DLD1 (cell line): ENCODE results near the gene SKAP2.

ENCODE experiments used
- in situ Hi-C: cut with HindIII; loops from 2 replicates; pipeline ENCODE4 v1.10.0; 2017; ENCODE audit warnings: low sequenced_read_pairs

SKAP2 gene

GRCh38 chr7:26670841-26671240, 193.5 kb downstream of the SKAP2 start:
- in situ Hi-C loops, result loop anchor here (10.0 kb wide), 1 partner anchor 296 kb away; no protein-coding TSS in a partner anchor

DNA sequence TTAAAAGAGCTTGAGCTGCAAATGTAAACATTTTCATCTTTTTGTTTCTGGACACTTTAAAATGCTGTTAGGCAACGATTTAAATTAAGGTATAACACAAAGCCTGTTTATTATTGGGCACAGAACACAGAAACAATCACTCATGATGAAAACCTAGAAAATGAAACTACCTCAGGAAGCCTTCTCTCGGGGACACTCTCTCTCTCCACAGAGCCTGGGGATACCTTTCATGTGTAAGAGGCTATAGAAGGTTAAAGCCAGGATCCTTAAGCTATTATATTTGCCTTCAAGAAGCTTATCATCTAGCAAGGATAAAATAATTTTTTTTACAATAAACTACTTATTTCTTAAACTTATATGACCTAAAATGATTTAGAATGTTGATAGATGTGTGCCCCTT, 194.1 kb downstream of the SKAP2 start:
- in situ Hi-C loops, result loop anchor here (10.0 kb wide), 1 partner anchor 295 kb away; no protein-coding TSS in a partner anchor

DNA sequence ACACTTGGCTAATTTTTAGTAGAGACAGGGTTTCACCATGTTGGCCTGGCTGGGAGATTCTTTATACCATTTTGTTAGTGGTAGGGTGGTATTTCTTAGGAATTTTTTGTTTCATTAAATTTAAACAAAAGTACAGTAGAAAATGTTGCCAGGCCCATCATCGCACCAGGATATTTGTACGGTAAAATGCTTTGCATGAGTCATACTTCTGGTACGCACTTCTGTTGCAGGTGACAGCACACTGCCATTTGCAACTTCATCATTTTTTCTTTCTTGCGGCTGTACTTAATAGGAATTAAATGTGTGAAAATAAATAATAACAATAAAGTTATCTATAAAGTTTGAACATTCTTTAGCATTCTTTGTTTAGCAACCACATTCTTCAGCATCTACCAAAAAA, 195.6 kb downstream of the SKAP2 start:
- in situ Hi-C loops, result no loop called here

- in situ Hi-C loops, result no loop called here
Observed at GRCh38 chr7:26667514-26668133, 196.8 kb downstream of the SKAP2 start.

- in situ Hi-C loops, result no loop called here
Observed at GRCh38 chr7:26664735-26665416, 199.5 kb downstream of the SKAP2 start.

DNA sequence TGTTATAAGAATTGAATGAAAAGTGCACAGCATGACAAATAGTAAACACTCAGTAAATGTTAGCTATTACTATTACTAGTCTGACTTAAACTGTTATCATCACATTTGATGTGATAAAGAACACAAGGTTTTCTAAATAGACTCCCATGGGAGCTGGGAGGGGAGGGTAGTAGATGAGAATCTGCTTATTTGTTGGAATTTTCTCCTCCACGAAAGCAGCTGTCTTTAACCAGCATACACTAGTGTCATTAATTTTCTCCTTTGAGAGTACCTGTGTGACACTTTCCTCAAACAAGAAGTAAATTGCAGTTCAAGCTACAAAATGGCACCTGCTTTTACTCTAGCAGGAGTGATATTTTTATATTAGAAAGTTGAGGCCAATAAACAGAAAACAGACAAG, 200.1 kb downstream of the SKAP2 start:
- in situ Hi-C loops, result no loop called here

DNA sequence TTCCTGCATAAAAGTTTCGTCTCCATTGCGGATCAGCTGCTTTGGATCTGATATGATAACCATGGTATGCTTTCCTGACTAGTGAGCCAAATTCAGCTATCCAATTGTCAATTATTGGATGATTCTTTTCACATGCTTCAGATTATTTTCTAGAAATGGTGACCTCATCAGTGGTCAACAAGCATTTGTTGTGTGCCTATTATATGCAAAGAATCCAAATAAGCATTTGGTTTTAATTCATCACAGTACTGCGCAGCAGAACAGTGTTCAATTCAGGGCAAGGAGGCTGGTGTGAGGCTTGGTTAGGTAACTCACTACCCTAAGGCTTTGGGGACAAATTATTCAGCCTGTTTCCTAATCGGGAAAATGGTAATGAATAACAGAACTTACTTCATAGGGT, 200.5 kb downstream of the SKAP2 start:
- in situ Hi-C loops, result no loop called here

- in situ Hi-C loops, result no loop called here
Observed at GRCh38 chr7:26662646-26663045, 201.7 kb downstream of the SKAP2 start.

- in situ Hi-C loops, result no loop called here
Observed at GRCh38 chr7:26659121-26659520, 205.3 kb downstream of the SKAP2 start.

DNA sequence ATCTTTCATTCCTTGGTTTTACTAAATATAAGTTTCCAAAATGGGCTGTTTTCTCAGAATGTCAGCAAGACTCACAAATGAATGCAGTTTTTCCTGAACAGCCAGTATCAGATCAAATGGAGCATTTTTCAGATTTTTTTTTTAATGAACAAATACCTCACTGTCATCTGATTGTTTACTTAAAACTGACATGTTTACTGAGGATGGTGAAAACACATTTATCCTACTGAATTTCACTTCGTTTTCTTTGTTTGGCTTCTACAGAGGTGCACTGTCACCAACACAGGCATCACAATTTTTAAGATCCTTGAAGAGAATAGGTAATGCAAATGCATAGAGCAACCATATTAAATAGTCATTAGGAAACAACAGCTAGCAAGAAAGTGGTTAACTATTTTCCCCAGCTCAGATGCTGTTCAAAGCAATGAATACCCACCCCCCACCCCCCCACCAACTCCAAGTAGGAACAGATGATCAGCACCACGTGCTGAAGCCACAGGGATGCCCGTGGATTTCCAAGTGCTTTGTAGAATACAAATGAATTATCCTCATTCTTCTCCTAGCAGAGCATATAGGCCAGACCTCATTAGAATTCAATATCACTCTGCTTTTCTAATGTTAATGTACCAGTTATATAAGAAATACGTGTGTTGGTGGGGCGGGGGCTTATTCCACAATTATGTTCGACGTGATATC, 205.9 kb downstream of the SKAP2 start:
- in situ Hi-C loops, result no loop called here

GRCh38 chr7:26657686-26658388, 206.6 kb downstream of the SKAP2 start:
- in situ Hi-C loops, result no loop called here

DNA sequence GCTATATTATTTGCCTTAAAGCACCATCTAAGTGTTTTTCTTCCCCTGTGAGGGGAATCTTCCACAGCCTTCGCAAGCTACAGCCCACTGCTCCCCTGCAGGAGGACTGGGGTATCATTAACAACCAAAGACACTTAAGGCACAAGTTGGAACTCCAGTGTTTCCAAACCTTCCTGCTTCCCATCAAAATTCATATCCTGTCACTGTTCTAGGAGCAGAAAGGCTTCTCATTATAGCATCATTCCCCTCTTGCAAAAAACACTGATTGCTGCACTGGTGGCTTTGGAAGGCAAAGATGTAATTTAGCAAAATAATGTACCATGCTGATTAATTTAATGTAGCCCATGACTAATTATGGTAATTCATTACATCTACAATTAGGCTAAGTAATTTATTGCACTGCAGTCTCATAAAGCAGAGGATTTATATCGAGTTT, 207.2 kb downstream of the SKAP2 start:
- in situ Hi-C loops, result no loop called here

DNA sequence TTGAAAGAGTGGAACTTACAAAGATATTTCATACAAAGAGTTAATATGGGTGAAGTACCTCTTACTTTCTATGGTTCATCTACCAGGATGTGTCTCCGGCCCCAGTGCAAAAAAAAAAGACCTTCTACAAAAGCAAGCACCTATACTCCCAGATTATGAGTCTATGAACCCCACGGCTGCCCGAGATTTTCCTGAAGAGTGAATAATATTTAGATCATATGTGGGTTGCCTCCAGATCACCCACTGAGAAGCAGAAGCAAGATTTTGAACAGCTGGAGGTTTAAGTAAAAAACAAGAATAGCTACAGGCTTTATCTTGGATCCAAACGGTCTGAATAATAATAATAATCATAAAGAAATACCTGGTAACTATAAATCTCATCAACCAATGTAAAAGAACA, 207.7 kb downstream of the SKAP2 start:
- in situ Hi-C loops, result no loop called here

- in situ Hi-C loops, result no loop called here
Observed at GRCh38 chr7:26655781-26656180, 208.6 kb downstream of the SKAP2 start.

GRCh38 chr7:26653430-26654399, 210.7 kb downstream of the SKAP2 start:
- in situ Hi-C loops, result no loop called here

DNA sequence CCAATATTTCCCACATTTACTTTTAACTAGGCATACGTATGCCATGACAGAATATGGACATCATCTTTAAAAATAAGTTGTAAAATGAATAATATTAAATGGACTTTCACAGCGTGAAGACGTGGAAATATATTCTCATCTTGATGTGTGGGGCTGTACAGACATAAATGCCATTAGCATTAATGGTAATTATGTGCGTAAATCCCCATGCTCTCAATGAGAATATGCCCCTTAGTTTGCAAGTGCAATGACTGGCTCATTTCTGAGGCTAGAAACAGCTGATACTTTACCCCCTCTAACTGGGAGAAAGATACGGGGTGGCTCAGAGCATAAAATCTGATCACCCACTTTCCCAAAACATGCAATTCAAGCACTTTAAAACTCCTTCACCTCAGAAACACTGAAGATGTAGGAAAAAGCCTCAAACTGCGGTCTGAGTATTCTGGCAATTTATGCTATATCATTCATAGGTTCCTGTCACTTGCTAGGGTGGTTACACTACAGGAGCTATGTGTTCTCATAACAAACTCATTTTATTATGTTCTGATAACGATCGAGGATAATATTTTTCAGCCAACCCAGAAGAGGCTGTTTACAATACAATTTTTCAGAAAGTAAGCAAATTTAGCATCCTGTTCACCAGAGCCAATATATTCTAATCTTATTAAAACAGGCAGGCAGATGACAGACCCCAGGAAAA, 211.8 kb downstream of the SKAP2 start:
- in situ Hi-C loops, result no loop called here

GRCh38 chr7:26650103-26650502, 214.3 kb downstream of the SKAP2 start:
- in situ Hi-C loops, result no loop called here

- in situ Hi-C loops, result no loop called here
Observed at GRCh38 chr7:26649388-26649787, 215.0 kb downstream of the SKAP2 start.

GRCh38 chr7:26648554-26648953, 215.8 kb downstream of the SKAP2 start:
- in situ Hi-C loops, result no loop called here
